Endothelial cell of umbilical vein (primary cell): ENCODE results near the gene TGM1. TPM values are rescaled to one million over a fixed set of nuclear protein-coding genes. Genes with fewer than 3 reads are reported as not detected.

ENCODE experiments used
- BruUV-seq: library from RNA; stranded (reverse); fragments of 400-500 nt; replicated peaks from 2 replicates; lab custom pipeline; 2021; lab: Mats Ljungman, UMichigan
- CTCF ChIA-PET: fragments of 300-600, 350-600 bp; sonication (Branson Sonifier 250); formaldehyde crosslinking; loops from one replicate; lab custom pipeline; 2021; ENCODE audit warnings: antibody characterized with exemption, inconsistent platforms; lab: Charles Lee
- POLR2A ChIA-PET: fragments of 300-600, 350-600 bp; sonication (Branson Sonifier 250); formaldehyde crosslinking; loops from one replicate; lab custom pipeline; 2021; ENCODE audit warnings: antibody characterized with exemption, inconsistent platforms; lab: Charles Lee
- DNase-seq: peaks from one replicate; pipeline ENCODE4 v3.0.0-alpha.2; 2011; ENCODE audit warnings: low read depth, low spot score
- FAIRE-seq: peaks from 2 replicates; lab custom pipeline; 2011; peaks lifted over from hg19 to GRCh38; lab: Jason Lieb, UNC
- H2AFZ ChIP-seq: 2 replicates; pipeline ENCODE4 v1.6.0; 2012; ENCODE audit warnings: low read depth, low read length, control low read depth, inconsistent platforms
- H3K27ac ChIP-seq: 2 replicates; pipeline ENCODE4 v1.5.1; 2011; ENCODE audit warnings: low read depth, mild to moderate bottlenecking, control low read depth, low read length, moderate library complexity; ENCODE audit not compliant: insufficient read depth
- H3K27me3 ChIP-seq, 2 experiments: 2 replicates each; pipeline versions ENCODE4 v1.6.0 to v1.6.1; 2011; ENCODE audit warnings: low read length in 2 of 2, mixed read lengths in 1 of 2; ENCODE audit not compliant: control insufficient read depth in 2 of 2, insufficient read depth in 2 of 2
- H3K36me3 ChIP-seq, 2 experiments: 2 replicates in 1 of 2; 3 replicates in 1 of 2; pipeline ENCODE4 v1.5.1; 2011; ENCODE audit warnings: low read length in 2 of 2, mild to moderate bottlenecking in 1 of 2, moderate library complexity in 1 of 2; ENCODE audit not compliant: control insufficient read depth in 2 of 2, insufficient read depth in 2 of 2; ENCODE audit errors: extremely low read depth in 1 of 2
- H3K4me1 ChIP-seq: 3 replicates; pipeline ENCODE4 v1.5.1; 2011; ENCODE audit warnings: mild to moderate bottlenecking, low read length; ENCODE audit not compliant: control insufficient read depth, insufficient read depth; ENCODE audit errors: extremely low read depth
- H3K4me2 ChIP-seq: 2 replicates; pipeline ENCODE4 v1.6.1; 2011; ENCODE audit warnings: low read length, control low read depth, mixed read lengths; ENCODE audit not compliant: insufficient read depth
- H3K4me3 ChIP-seq, 3 experiments: fragments of 200-600 bp in 1 of 3; sonication (generic), shearing (Covaris generic) in 1 of 3; replicated peaks in 1 of 3; 2 replicates each; pipeline ENCODE4 v1.5.1; 2011 to 2016; ENCODE audit warnings: control low read depth in 3 of 3, low read length in 3 of 3, mild to moderate bottlenecking in 2 of 3, inconsistent platforms in 1 of 3, low read depth in 1 of 3, moderate library complexity in 1 of 3; ENCODE audit not compliant: insufficient read depth in 1 of 3
- H3K79me2 ChIP-seq: 2 replicates; pipeline ENCODE4 v1.6.0; 2012; ENCODE audit warnings: low read length, inconsistent platforms; ENCODE audit not compliant: control insufficient read depth, insufficient read depth
- H3K9ac ChIP-seq: replicated peaks from 2 replicates; pipeline ENCODE3; 2011; ENCODE audit warnings: low read length, control low read depth; ENCODE audit not compliant: insufficient read depth; ENCODE audit errors: extremely low read depth
- H3K9me1 ChIP-seq: replicated peaks from 3 replicates; pipeline ENCODE4 v1.6.0; 2011; ENCODE audit warnings: mild to moderate bottlenecking, low read length; ENCODE audit not compliant: control insufficient read depth, insufficient read depth; ENCODE audit errors: extremely low read depth
- H3K9me3 ChIP-seq: replicated peaks from 2 replicates; pipeline ENCODE4 v1.5.1; 2012; ENCODE audit warnings: low read length, inconsistent platforms; ENCODE audit not compliant: control insufficient read depth, insufficient read depth
- H4K20me1 ChIP-seq: replicated peaks from 2 replicates; pipeline ENCODE3; 2011; ENCODE audit warnings: mild to moderate bottlenecking, low read length; ENCODE audit not compliant: control insufficient read depth, insufficient read depth; ENCODE audit errors: extremely low read depth
- EZH2 ChIP-seq: IDR thresholded peaks from 2 replicates; pipeline ENCODE4 v1.6.1; 2012; ENCODE audit warnings: borderline replicate concordance, low read depth, mild to moderate bottlenecking, moderate library complexity, low read length, inconsistent platforms; ENCODE audit not compliant: severe bottlenecking
- FOS ChIP-seq: IDR thresholded peaks from 2 replicates; pipeline ENCODE4 v1.6.1; 2011; ENCODE audit warnings: mild to moderate bottlenecking, low read length, moderate library complexity, borderline replicate concordance; ENCODE audit not compliant: insufficient read depth
- GATA2 ChIP-seq: IDR thresholded peaks from 2 replicates; pipeline ENCODE4 v1.7.0; 2011; ENCODE audit warnings: low read depth, mild to moderate bottlenecking, moderate library complexity, mixed read lengths, low read length; ENCODE audit not compliant: insufficient read length, insufficient read depth
- JUN ChIP-seq: IDR thresholded peaks from 2 replicates; pipeline ENCODE4 v1.6.1; 2011; ENCODE audit warnings: borderline replicate concordance, low read depth; ENCODE audit not compliant: insufficient read length, insufficient read depth
- MAX ChIP-seq: IDR thresholded peaks from 2 replicates; pipeline ENCODE4 v1.6.1; 2011; ENCODE audit not compliant: insufficient read depth, insufficient read length
- MYC ChIP-seq: IDR thresholded peaks from one replicate; pipeline ENCODE4 v1.6.1; 2011; ENCODE audit warnings: mild to moderate bottlenecking, low read depth, low read length
- POLR2A ChIP-seq: IDR thresholded peaks from 2 replicates; pipeline ENCODE4 v1.6.1; 2012; ENCODE audit warnings: low read depth, mild to moderate bottlenecking, control low read depth, low read length
- POLR2AphosphoS5 ChIP-seq: IDR thresholded peaks from 2 replicates; pipeline ENCODE4 v1.6.1; 2012; ENCODE audit warnings: low read depth, mild to moderate bottlenecking, control low read depth, low read length, moderate library complexity; ENCODE audit not compliant: insufficient read depth
- dilution Hi-C: fragments of 300-500 bp; cut with MboI; formaldehyde crosslinking; loops from one replicate; pipeline ENCODE4 v1.15.0; 2019; ENCODE audit warnings: low sequenced_read_pairs; ENCODE audit not compliant: extremely low pct_ligation_motif_present
- intact Hi-C: fragments of 100-400 bp; cut with micrococcal nuclease; formaldehyde crosslinking; loops from one replicate; pipeline ENCODE4 v1.10.0; 2022
- polyA plus RNA-seq, 4 experiments: library from polyadenylated mRNA; depleted of rRNA in 3 of 4; stranded (reverse) in 3 of 4; unstranded in 1 of 4; fragments of >200 nt; gene quantifications; 2 replicates each; pipeline versions ENCODE4 v1.2.1 to v1.2.3, GENCODE V29; 2011 to 2012; ENCODE audit warnings: missing spikeins in 1 of 4
- total RNA-seq: library from RNA; stranded (reverse); gene quantifications from 2 replicates; pipeline ENCODE4 v1.2.3, GENCODE V29; 2021
- TF ChIP-seq, protein P1 (sequence below), 2 donors: IDR thresholded peaks; 1 replicate in 1 of 2; 2 replicates in 1 of 2; pipeline ENCODE4 v1.5.1; 2011; ENCODE audit warnings: low read length in 2 of 2, mild to moderate bottlenecking in 2 of 2, moderate library complexity in 2 of 2, control low read depth in 1 of 2, inconsistent platforms in 1 of 2, low read depth in 1 of 2; ENCODE audit not compliant: insufficient read depth in 1 of 2; ENCODE audit errors: extremely low read depth in 1 of 2

Gene TGM1
- total and polyA plus RNA-seq, 2 donors (not counting 3 experiments of a cell fraction or from before 2014, with no cell fraction given), result 1.0 to 3.4 TPM

DNA sequence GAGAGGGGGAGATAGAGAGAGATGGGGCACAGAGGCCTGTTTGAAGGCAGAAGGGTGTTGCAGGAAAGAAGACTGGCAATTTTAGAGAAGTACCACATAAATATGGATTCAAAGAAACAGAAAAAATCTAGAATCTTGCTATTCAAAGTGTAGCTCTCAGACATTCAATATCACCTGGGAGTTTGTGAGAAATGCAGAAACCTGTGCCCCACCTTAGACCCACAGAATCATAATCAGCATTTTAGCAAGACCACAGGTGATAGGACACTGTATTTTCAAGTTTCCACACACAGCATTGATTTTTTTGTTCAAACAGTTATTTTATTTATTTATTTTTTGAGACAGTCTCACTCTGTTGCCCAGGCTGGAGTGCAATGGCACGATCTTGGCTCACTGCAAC, 34.1 kb downstream of the TGM1 start:
- ChIA-PET CTCF (interaction anchor here (1.5 to 2.5 kb wide), 3 partner anchors 10 to 13 kb away, joined by 5 to 11 read pairs (median 11); partner anchors contain the start of genes MDP1 and TINF2), POLR2A (interaction anchor here (1.0 kb wide), 2 partner anchors 9 to 13 kb away, joined by 3 to 4 read pairs; partner anchors contain the start of gene TINF2)
- dilution Hi-C loops (no loop called here), intact Hi-C loops (no loop called here)
- TF ChIP-seq MYC (no peak), EZH2 (no peak), JUN (no peak), FOS (no peak), GATA2 (no peak), POLR2A (no peak), POLR2AphosphoS5 (no peak), MAX (no peak)
- TF ChIP-seq, protein P1, sequence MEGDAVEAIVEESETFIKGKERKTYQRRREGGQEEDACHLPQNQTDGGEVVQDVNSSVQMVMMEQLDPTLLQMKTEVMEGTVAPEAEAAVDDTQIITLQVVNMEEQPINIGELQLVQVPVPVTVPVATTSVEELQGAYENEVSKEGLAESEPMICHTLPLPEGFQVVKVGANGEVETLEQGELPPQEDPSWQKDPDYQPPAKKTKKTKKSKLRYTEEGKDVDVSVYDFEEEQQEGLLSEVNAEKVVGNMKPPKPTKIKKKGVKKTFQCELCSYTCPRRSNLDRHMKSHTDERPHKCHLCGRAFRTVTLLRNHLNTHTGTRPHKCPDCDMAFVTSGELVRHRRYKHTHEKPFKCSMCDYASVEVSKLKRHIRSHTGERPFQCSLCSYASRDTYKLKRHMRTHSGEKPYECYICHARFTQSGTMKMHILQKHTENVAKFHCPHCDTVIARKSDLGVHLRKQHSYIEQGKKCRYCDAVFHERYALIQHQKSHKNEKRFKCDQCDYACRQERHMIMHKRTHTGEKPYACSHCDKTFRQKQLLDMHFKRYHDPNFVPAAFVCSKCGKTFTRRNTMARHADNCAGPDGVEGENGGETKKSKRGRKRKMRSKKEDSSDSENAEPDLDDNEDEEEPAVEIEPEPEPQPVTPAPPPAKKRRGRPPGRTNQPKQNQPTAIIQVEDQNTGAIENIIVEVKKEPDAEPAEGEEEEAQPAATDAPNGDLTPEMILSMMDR (IDR thresholded peaks at IDR 0.05; ENCODE audit: extremely low read depth in 1 of 2, insufficient read depth in 1 of 2, low read depth in 1 of 2, low read length in 2 of 2), result no peak
- Histone ChIP-seq H3K9ac (no peak overlapping the region), H3K27ac (no peak overlapping the region), H4K20me1 (no peaks in the 10 kb centered on the region), H3K79me2 (peaks cover 65% of the 10 kb centered on the region), H3K36me3 (peaks cover 0 to 6% of the 10 kb centered on the region in 2 experiments), H3K9me3 (no peaks in the 10 kb centered on the region), H3K9me1 (no peaks in the 10 kb centered on the region), H3K4me2 (no peak overlapping the region), H3K27me3 (no peaks in the 10 kb centered on the region), H2AFZ (no peak overlapping the region), H3K4me3 (no peak overlapping the region), H3K4me1 (peaks cover 48% of the 10 kb centered on the region)
- no peak for FAIRE-seq
- BruUV-seq, result no TSS peak
- DNase-seq, result no peak
